ENCODE results near the gene NSUN2. TPM values are rescaled to one million over a fixed set of nuclear protein-coding genes. Genes with fewer than 3 reads are reported as not detected.

NSUN2 gene
- total RNA-seq, 1 experiment from 2014 or later, result 74.4 TPM

DNA sequence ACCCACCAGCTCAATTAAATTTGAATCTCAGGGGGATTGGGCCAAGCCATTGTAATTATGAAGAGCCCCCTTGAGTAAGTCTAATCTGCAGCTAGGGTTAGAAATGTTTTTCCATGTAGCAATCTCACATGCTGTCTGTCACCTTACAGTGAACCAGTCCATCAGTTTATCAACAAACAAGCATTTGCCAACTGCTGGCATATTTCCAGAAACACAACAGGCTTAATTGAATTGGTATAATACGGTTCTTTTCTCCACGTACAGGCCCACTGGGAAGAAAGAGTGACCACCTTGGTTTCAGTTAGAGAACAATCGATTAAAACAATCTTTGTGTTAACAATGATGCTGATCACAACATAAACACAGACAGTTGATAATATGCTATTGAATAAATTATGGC lies 67.4 kb downstream of the NSUN2 start:
- Histone ChIP-seq H3K9me3 (peaks cover 3% of the 10 kb centered on the region; the same call in 1 of the 2 replicates), H3K4me3 (no peak overlapping the region), H3K27me3 (peaks cover 4% of the 10 kb centered on the region; the same call in 1 of the 2 replicates), H3K36me3 (no peaks in the 10 kb centered on the region)
- no peak for DNase-seq

DNA sequence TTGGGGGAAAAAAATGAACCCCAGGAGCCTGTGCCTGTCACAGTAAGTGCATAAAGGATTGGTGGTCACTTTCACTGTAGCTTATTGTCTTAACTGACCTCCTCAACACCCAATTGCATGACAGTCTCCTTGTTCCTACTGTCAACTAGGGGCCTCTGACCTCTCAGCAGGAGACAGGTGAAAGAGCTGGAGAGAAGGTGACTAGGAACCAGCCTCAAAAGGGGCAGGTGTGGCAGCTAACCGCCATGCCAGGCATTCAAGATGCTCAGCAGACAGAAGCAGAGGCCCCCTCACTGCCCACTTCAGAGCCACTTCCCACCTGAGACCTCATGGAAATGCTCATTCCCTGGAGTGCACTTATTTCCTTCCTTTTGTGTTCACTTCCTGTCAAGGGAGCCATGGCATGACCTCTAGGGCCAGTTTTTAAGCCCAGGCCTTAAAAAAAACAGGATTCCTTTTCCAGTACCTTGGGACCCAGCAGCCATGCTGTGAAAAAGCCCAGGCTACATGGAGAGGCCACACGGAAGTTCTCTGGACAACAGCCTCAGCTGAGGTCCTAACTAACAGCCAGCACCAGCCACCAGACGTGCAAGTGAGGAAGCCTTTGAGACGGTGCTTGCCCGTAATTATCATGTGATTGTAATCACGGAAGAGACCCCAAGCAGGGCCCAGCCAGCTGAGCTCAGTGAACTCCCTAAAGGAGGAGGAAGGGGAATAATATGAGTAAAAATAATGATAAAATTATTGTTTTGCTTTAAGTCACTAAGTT lies 74.9 kb downstream of the NSUN2 start:
- no peaks in the 10 kb centered on the region for H3K36me3 ChIP-seq
- H3K27me3 ChIP-seq, result no peaks in the 10 kb centered on the region
- no peak for DNase-seq
- peaks cover 3% of the 10 kb centered on the region; the same call in 1 of the 2 replicates for H3K9me3 ChIP-seq
- H3K4me3 ChIP-seq, result no peak overlapping the region

DNA sequence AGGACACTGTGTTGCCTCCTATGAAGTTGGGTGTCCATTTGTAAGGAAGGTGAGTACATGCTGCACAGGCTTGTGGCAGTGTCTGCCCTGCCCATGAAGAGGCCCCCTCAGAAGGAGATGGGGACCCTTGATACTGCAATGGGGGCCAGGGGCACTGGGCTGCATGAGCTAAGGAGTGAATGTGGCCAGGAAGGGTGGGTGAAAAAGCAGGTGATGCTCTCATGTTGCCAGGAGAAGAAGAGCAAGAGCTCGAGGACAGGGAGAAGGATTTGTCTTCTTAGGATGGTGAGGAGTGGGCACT lies 76.1 kb downstream of the NSUN2 start:
- no peak for DNase-seq
- no peaks in the 10 kb centered on the region for H3K36me3 ChIP-seq

DNA sequence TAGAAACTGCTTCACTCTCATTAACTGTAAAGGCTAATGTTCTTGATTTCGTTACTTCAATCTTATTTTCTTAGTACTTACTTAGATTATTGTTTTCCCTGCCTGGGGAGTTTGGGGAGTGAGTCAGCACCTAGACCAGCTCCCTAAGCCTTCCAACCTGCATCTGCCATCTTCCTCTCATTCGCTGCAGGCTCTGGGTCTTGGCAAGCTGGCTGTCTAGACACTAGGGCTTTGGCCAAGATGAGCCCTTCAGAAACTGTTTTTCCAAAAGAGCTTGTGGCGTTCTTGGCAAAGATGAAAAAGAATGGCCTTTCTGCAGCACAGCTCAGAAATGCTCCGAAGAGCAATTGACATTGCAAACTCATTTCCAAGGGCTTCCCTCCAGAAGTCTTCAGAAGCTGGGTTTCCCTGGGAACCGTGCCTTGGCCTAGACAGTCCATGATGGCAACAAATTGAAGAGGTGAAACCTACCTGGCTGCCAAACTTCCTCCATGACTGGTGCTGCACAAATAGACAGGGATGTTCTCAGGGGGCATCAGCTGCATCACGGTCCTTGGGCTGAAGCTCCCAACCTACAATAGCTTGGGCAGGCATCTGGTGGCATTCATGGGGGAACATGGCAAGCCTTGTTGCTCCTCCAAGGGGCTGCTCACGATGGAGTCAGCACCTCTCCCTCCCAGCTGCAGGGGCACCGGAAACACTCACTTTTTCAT lies 76.6 kb downstream of the NSUN2 start:
- H3K36me3 ChIP-seq, result no peaks in the 10 kb centered on the region
- no peaks in the 10 kb centered on the region for H3K27me3 ChIP-seq
- no peak overlapping the region for H3K4me3 ChIP-seq
- H3K9me3 ChIP-seq, result peaks cover 3% of the 10 kb centered on the region; the same call in 1 of the 2 replicates
- DNase-seq, result peak; percentile 77

More for the DNA sequence above, 76.1 kb downstream of the NSUN2 start:
- H3K9me3 ChIP-seq, result peaks cover 3% of the 10 kb centered on the region; the same call in 1 of the 2 replicates
- H3K4me3 ChIP-seq, result no peak overlapping the region
- no peaks in the 10 kb centered on the region for H3K27me3 ChIP-seq

DNA sequence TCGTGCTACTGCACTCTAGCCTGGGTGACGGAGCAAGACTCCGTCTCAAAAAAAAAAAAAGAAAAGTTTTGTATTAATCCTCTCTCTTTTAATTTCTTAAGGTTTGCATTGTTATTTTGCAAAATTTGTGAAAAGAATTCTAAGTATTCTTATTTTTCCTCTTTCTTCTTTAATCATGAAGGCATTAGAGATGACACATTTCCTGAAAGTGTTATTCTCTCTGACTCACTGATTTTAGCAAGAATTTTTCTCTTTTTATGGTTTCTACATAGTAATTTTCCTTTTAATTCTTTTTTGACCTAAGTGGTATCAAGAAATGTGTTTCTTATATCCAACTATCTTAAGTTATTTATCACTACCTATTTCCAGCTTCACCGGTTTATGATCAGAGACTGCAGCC lies 78.0 kb downstream of the NSUN2 start:
- DNase-seq, result no peak

DNA sequence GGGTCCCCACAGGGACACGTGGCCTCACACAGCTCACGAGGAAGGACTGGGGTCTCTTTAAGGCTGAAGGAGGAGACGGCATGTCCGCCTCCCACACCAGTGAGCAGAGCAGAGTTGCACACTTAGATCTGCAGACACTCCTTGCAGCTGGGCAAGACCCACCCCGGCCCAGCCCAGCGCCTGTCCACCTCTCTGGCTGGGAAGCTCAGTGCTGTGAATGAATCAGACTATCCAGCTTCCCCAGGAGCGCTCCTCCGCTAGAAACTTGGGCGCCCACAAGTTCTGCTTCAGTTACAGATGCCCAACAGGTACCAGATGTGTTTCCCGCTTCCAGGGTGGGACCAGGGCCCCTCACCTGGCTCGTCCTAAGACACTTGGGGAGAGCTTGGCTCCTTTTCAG lies 78.9 kb downstream of the NSUN2 start:
- no peaks in the 10 kb centered on the region for H3K9me3 ChIP-seq
- DNase-seq, result no peak
- H3K27me3 ChIP-seq, result no peaks in the 10 kb centered on the region
- H3K36me3 ChIP-seq, result no peaks in the 10 kb centered on the region
- no peak overlapping the region for H3K4me3 ChIP-seq

More for the DNA sequence above, 78.0 kb downstream of the NSUN2 start:
- Histone ChIP-seq H3K9me3 (no peaks in the 10 kb centered on the region), H3K36me3 (no peaks in the 10 kb centered on the region), H3K4me3 (no peak overlapping the region), H3K27me3 (no peaks in the 10 kb centered on the region)

DNA sequence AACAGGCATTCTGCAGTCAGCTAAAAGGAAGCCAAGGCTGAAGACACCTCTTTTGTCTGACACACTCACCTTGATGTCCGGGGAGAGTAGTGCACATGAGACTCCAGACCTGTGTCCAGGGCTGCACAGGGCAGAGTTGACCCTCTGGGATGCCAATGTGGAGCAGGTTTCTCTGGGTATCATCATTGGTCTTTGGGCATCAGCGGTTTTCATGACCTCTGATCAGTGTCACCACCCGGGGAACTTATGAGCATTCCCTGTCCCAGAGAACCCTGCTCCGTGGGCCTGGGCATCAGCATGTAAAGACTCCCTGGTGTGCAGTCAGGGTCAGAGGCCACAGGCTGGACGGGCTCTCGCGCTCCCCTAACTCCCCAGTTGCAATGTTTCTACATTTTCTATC lies 80.2 kb downstream of the NSUN2 start:
- DNase-seq, result no peak
- Histone ChIP-seq H3K36me3 (no peaks in the 10 kb centered on the region), H3K4me3 (no peak overlapping the region), H3K27me3 (no peaks in the 10 kb centered on the region), H3K9me3 (no peaks in the 10 kb centered on the region)

DNA sequence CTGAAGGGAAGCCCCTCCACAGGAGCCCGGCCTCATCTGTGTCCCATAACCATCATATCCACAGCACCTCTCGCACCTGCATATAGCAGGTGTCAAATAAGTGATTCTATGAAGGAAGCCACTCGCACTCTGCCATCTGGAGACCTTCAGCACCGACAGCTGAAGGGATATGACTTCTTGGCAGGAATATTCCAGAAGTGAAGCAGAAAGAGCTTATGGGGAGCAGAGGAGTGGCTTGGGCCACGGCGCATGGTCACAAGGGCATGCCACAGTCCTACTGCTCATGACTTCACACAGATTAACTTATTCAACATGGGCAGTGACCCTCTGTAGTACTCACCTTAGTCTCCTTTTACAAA lies 80.9 kb downstream of the NSUN2 start:
- no peaks in the 10 kb centered on the region for H3K27me3 ChIP-seq
- no peaks in the 10 kb centered on the region for H3K36me3 ChIP-seq

DNA sequence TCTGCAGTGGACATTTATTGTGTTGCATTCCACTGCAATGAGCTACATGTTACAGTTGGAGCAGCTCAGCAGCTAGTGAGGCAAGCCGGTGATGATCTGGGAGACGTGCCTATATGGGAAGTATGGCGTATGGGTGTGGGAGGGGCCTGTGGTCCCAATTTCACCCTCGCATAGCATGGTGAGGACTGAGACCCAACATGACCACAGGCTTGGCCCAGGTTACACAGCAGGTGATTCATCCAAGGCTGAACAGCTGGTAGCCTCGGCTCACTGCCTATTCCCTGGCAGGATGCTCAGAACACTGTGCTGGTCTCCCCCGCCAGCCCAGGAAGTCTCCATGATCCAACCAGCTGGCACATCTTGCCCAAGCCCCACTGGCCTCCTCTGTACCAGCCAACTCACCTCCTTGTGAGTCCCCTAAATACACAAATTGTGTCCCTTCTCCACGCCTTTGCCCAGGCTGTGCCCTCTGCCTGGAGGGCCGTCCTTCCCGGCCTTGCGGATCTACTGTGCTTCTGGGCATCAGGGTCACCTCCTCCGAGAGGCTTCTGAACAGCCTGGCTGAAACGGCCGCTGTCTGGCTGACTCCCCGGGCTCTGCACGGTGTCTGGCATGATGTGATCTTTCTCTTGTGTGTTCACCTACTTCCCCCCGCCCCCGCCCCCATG lies 81.4 kb downstream of the NSUN2 start:
- Histone ChIP-seq H3K36me3 (no peaks in the 10 kb centered on the region), H3K4me3 (no peak overlapping the region), H3K9me3 (no peaks in the 10 kb centered on the region), H3K27me3 (no peaks in the 10 kb centered on the region)
- DNase-seq, result peak; percentile 99

More for the DNA sequence above, 80.9 kb downstream of the NSUN2 start:
- Histone ChIP-seq H3K9me3 (no peaks in the 10 kb centered on the region), H3K4me3 (no peak overlapping the region)
- no peak for DNase-seq

DNA sequence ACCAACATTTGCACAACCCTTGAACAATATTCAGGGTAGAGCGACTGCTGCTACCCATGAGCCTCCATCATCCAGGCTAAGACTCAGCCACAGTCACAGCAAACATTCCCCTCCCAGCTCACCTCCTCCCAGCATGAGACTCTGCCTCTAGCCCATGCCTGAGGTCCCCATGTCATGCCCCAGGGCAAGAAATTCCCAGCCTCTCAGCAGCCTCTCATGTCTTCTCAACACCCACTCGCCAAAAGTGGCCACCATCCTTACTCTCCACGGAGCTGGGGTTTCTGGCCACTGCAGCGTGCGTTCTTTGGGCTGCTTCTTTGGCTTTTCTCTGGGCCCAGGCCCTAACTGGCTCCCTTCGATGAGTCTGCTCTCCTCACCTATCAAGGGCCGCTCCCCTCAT lies 82.2 kb downstream of the NSUN2 start:
- Histone ChIP-seq H3K9me3 (no peaks in the 10 kb centered on the region), H3K36me3 (no peaks in the 10 kb centered on the region), H3K27me3 (no peaks in the 10 kb centered on the region), H3K4me3 (no peak overlapping the region)
- no peak for DNase-seq

Other genes with a start within 250 kb of the NSUN2 start
- not detected in 2 replicates for gene UBE2QL1, start 184.2 kb downstream of the NSUN2 start, total RNA-seq (2014; rRNA removed; shearing (Covaris generic); ENCODE audit: low replicate concordance)
- gene SRD5A1, start 396 bp upstream of the NSUN2 start, total RNA-seq (2014; rRNA removed; shearing (Covaris generic); ENCODE audit: low replicate concordance), result 12.1 and 32.2 TPM in 2 replicates
- 9.9 and 14.6 TPM in 2 replicates for gene TENT4A, start 80.4 kb upstream of the NSUN2 start, total RNA-seq (2014; rRNA removed; shearing (Covaris generic); ENCODE audit: low replicate concordance)